Measurements from ENCODE around the gene KRT82.
"Not testable (repeated sequence)": the region's sequence is repeated elsewhere in the genome, so short reads cannot be mapped to it uniquely, and the experiment has no call there.

Gene KRT82

DNA sequence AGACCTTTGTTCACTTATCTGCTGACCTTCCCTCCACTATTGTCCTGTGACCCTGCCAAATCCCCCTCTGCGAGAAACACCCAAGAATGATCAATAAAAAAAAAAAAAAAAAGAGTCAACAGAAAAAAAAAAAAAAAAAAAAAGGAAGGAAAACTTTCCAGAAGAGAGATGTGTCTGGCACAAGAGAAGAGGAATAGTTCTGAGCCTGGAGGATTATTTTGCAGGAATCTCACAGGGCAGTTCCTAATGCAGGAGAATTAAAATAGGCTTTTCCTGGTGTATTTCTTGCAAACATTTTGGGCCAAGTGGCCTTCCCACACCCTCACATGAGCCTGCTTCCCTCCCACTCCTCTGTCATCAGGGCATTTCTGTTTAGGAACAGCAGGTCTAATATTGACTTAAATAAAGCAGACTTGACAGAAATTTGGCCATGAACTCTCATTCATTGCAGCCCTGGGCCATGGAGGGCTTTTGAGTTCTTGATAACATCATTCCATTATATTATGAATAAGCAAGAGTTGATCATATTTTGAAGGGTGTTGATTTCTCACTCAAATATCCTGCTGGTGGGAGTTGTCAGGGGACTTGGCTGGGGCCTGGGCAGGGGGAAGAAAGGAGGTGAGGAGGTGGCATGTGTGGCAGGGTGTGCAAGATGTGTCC lies 4.6 kb upstream of the KRT82 start:
- whole genome bisulfite sequencing (ENCODE audit: insufficient coverage, insufficient read length) = no CpG with 5 or more reads among the region's 1 CpG
- not testable (repeated sequence) for H3K9me3 ChIP-seq (ENCODE audit: control insufficient read depth, insufficient read depth, low read length); H3K27me3 ChIP-seq (ENCODE audit: control insufficient read depth, insufficient read depth, low read length); DNase-seq (ENCODE audit: low read depth, low spot score); H3K4me3 ChIP-seq (ENCODE audit: low read length); H3K27ac ChIP-seq (ENCODE audit: low read length); H3K4me1 ChIP-seq (ENCODE audit: control insufficient read depth, insufficient read depth, low read length); H3K36me3 ChIP-seq (ENCODE audit: control insufficient read depth, insufficient read depth, low read length)

DNA sequence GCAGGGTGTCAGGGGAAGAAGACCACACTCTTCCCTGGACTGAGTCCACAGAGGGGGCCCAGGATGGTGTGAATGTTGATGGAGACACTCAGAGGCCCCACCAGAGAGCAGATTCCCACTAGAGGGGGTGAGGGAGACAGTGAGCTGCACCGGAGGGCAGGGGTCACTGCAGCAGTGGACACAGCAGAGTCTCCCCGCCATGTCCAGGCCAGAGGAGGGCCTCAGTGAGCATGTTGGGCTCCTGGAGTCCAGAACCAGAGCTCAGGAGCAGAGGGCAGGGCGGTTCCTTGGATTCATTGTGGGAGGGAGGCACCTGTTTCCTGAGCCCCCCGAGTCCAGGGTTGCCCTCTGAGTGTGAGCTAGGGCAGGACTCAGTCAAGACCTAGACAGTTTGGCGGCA lies 1.8 kb upstream of the KRT82 start:
- H3K9me3 ChIP-seq (ENCODE audit: control insufficient read depth, insufficient read depth, low read length) = no peaks in the 10 kb centered on the region
- no CpG with 5 or more reads among the region's 5 CpGs for WGBS (ENCODE audit: insufficient coverage, insufficient read length)
- H3K27me3 ChIP-seq (ENCODE audit: control insufficient read depth, insufficient read depth, low read length) = no peaks in the 10 kb centered on the region
- DNase-seq (ENCODE audit: low read depth, low spot score) = no peak
- H3K4me1 ChIP-seq (ENCODE audit: control insufficient read depth, insufficient read depth, low read length) = peaks cover 1% of the 10 kb centered on the region; the same call in 1 of the 2 replicates
- no peaks in the 10 kb centered on the region for H3K36me3 ChIP-seq (ENCODE audit: control insufficient read depth, insufficient read depth, low read length)
- H3K27ac ChIP-seq (ENCODE audit: low read length) = no peak overlapping the region
- no peak overlapping the region for H3K4me3 ChIP-seq (ENCODE audit: low read length)

DNA sequence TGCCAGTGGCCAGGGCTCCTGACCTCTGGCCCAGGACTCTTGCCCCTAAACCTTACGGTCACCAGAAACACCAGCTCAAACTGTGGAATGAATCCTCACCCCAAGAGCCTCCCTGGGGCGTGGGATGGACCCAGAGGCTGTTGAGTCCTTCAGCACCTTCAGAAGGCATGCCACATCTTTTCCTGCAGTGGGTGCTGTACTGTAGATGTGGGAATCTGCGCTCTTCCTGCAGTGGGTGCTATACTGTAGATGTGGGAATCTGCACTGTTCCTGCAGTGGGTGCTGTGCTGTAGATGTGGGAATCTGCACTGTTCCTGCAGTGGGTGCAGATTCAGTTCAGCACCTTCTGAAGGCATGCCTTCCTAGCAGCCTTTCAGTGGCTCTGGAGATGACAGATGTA lies 1.2 kb downstream of the KRT82 start:
- Histone ChIP-seq H3K9me3 (ENCODE audit: control insufficient read depth, insufficient read depth, low read length) (no peaks in the 10 kb centered on the region), H3K27me3 (ENCODE audit: control insufficient read depth, insufficient read depth, low read length) (no peaks in the 10 kb centered on the region), H3K36me3 (ENCODE audit: control insufficient read depth, insufficient read depth, low read length) (no peaks in the 10 kb centered on the region), H3K4me1 (ENCODE audit: control insufficient read depth, insufficient read depth, low read length) (peaks cover 1% of the 10 kb centered on the region), H3K27ac (ENCODE audit: low read length) (no peak overlapping the region), H3K4me3 (ENCODE audit: low read length) (no peak overlapping the region)
- no peak for DNase-seq (ENCODE audit: low read depth, low spot score)
- WGBS (ENCODE audit: insufficient coverage, insufficient read length) = no CpG with 5 or more reads among the region's 3 CpGs

DNA sequence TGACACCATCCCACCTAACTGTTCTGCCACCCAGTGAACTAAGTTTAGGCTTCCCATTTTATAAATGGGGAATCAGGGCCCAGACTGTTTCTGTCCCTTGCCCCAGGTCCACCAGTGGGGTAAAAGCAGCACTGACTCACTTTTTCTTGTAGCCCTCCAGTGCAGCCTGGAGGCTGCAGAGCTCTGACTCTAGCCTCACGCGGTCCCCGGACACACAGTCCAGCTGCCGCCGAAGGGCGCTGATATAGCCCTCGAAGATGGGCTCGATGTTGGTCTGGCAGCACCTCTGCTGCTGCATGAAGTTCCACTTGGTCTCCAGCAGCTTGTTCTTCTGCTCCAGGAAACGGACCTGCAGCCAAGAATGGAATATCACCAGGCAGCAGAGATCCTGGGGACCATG lies 2.6 kb downstream of the KRT82 start:
- no peak overlapping the region for H3K4me3 ChIP-seq (ENCODE audit: low read length)
- no CpG with 5 or more reads among the region's 9 CpGs for WGBS (ENCODE audit: insufficient coverage, insufficient read length)
- H3K9me3 ChIP-seq (ENCODE audit: control insufficient read depth, insufficient read depth, low read length) = no peaks in the 10 kb centered on the region
- peaks cover 1% of the 10 kb centered on the region for H3K4me1 ChIP-seq (ENCODE audit: control insufficient read depth, insufficient read depth, low read length)
- DNase-seq (ENCODE audit: low read depth, low spot score) = no peak
- H3K36me3 ChIP-seq (ENCODE audit: control insufficient read depth, insufficient read depth, low read length) = no peaks in the 10 kb centered on the region
- H3K27ac ChIP-seq (ENCODE audit: low read length) = no peak overlapping the region
- H3K27me3 ChIP-seq (ENCODE audit: control insufficient read depth, insufficient read depth, low read length) = no peaks in the 10 kb centered on the region

DNA sequence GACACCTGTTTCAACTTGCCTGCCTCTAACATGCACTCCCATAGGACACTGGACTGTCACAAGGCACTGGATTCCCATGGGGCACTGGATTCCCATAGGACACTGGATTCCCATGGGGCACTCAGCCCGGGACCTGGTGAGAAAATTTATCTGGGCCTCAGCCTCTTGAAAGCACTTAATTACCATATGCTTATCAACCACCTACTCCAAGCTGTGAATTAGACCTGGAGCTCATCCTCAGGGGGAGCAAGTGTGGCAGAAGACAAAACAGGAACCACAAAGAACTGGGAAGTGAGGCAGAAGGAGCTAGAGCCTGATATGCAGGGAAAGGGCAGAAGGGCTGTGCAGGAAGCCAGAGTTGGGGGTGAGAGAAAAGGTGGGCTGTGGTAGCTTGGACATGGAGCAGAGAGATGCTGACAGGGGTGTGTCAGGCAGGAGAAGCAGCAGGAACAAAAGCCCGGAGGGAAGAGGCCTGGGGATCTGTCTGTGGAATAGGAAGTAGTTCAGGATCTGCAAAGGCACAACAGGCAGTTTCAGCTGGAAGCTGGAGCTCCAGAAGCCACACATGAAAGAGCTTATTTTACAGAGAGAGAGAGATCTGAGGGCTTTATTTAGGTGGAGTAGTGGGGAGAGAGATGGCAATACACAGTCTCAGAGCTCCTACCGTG lies 3.1 kb downstream of the KRT82 start:
- Histone ChIP-seq H3K27ac (ENCODE audit: low read length) (no peak overlapping the region), H3K4me3 (ENCODE audit: low read length) (no peak overlapping the region), H3K36me3 (ENCODE audit: control insufficient read depth, insufficient read depth, low read length) (no peaks in the 10 kb centered on the region), H3K4me1 (ENCODE audit: control insufficient read depth, insufficient read depth, low read length) (peaks cover 1% of the 10 kb centered on the region), H3K27me3 (ENCODE audit: control insufficient read depth, insufficient read depth, low read length) (no peaks in the 10 kb centered on the region), H3K9me3 (ENCODE audit: control insufficient read depth, insufficient read depth, low read length) (no peaks in the 10 kb centered on the region)
- WGBS (ENCODE audit: insufficient coverage, insufficient read length) = no CpG with 5 or more reads among the region's 3 CpGs
- DNase-seq (ENCODE audit: low read depth, low spot score) = no peak

DNA sequence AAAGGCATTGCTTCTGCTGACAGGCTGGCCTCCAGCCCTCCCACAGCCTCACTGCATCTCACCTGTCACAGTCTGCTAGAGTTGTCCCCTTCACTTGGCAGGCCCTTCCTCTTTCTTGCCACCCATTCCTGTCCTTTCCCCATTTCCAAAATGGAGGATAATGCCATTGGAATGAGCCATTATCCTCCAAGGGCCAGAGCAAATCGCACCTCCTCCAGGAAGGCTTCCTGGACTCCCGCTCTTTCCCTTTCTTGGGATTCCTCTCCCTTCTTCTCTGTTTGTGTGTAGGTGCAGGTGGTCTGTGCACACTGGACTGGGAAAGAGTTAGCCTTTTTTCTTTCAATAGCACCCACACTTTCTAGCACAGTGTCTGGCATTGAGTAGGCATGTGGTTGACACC lies 3.8 kb downstream of the KRT82 start:
- no peak overlapping the region for H3K4me3 ChIP-seq (ENCODE audit: low read length)
- no peaks in the 10 kb centered on the region for H3K27me3 ChIP-seq (ENCODE audit: control insufficient read depth, insufficient read depth, low read length)
- H3K4me1 ChIP-seq (ENCODE audit: control insufficient read depth, insufficient read depth, low read length) = peaks cover 1% of the 10 kb centered on the region
- no peak for DNase-seq (ENCODE audit: low read depth, low spot score)
- H3K9me3 ChIP-seq (ENCODE audit: control insufficient read depth, insufficient read depth, low read length) = no peaks in the 10 kb centered on the region
- no peak overlapping the region for H3K27ac ChIP-seq (ENCODE audit: low read length)
- WGBS (ENCODE audit: insufficient coverage, insufficient read length) = no CpG with 5 or more reads among the region's 2 CpGs
- no peaks in the 10 kb centered on the region for H3K36me3 ChIP-seq (ENCODE audit: control insufficient read depth, insufficient read depth, low read length)

DNA sequence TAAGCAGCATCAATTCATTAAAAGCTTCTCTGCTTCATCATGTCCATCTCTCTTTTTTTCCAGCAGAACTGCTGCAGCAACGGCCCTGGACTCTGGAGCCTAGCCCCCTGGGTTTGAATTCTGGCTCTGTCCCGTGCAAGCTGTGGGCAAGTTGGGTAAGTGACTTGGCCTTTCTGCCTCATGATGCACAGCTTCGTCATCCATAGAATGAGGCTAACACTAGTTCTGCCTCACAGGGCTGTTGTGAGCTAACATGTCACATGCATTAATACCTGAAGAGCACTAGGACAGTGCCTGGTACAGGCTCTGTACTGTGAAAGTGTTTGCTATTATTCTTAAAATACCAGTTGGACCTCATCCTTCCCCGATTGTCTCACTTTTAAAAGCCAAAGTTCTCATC lies 4.2 kb downstream of the KRT82 start:
- H3K27ac ChIP-seq (ENCODE audit: low read length) = no peak overlapping the region
- no peaks in the 10 kb centered on the region for H3K36me3 ChIP-seq (ENCODE audit: control insufficient read depth, insufficient read depth, low read length)
- no peaks in the 10 kb centered on the region for H3K27me3 ChIP-seq (ENCODE audit: control insufficient read depth, insufficient read depth, low read length)
- H3K9me3 ChIP-seq (ENCODE audit: control insufficient read depth, insufficient read depth, low read length) = no peaks in the 10 kb centered on the region
- H3K4me3 ChIP-seq (ENCODE audit: low read length) = no peak overlapping the region
- peaks cover 1% of the 10 kb centered on the region for H3K4me1 ChIP-seq (ENCODE audit: control insufficient read depth, insufficient read depth, low read length)
- no peak for DNase-seq (ENCODE audit: low read depth, low spot score)
- no CpG with 5 or more reads among the region's 4 CpGs for WGBS (ENCODE audit: insufficient coverage, insufficient read length)

DNA sequence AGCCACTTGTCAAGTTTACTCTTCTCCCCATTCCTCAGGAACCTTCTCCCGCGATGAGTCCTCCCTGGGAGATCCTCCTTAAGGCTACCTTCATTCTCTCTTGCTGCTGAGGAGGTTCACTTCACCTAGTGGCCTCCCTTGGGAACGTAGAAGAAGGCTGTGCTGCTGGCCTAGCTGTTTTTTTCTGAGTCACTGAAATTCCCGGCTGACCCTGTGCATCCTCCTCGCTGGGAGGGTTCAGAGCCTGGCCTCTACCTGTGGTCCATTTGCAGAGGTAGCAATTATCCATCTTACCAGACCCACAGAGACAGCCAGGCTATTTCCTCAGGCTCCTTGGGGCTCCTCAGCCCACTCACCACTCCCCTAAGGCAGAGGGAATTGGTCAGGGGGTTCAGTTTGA lies 4.6 kb downstream of the KRT82 start:
- Histone ChIP-seq H3K27ac (ENCODE audit: low read length) (no peak overlapping the region), H3K4me3 (ENCODE audit: low read length) (no peak overlapping the region), H3K4me1 (ENCODE audit: control insufficient read depth, insufficient read depth, low read length) (peaks cover 1% of the 10 kb centered on the region), H3K36me3 (ENCODE audit: control insufficient read depth, insufficient read depth, low read length) (no peaks in the 10 kb centered on the region), H3K27me3 (ENCODE audit: control insufficient read depth, insufficient read depth, low read length) (no peaks in the 10 kb centered on the region), H3K9me3 (ENCODE audit: control insufficient read depth, insufficient read depth, low read length) (no peaks in the 10 kb centered on the region)
- no peak for DNase-seq (ENCODE audit: low read depth, low spot score)
- WGBS (ENCODE audit: insufficient coverage, insufficient read length) = no CpG with 5 or more reads among the region's 5 CpGs

DNA sequence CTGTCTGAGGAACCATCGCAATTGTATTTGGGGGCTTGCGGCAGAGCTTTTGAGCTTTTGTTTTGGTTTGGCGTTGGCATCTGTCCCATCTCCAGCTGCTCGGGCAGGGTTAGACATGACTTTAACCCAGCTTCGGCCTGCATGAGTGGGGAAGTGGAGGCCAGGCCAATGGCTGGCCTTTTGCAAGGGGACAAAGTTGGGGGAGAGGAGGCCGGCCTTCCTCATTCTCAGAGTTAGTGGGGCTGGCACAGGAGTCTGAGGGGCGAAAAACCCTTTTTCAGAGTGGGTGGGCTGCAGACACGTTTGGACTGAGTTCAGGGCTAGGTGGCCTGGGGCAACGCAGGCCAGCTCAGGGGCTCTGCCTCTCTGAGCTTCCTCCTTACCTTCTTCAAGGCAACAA lies 5.2 kb downstream of the KRT82 start:
- DNase-seq (ENCODE audit: low read depth, low spot score) = no peak
- Histone ChIP-seq H3K4me3 (ENCODE audit: low read length) (no peak overlapping the region), H3K4me1 (ENCODE audit: control insufficient read depth, insufficient read depth, low read length) (peaks cover 1% of the 10 kb centered on the region), H3K36me3 (ENCODE audit: control insufficient read depth, insufficient read depth, low read length) (no peaks in the 10 kb centered on the region), H3K27ac (ENCODE audit: low read length) (no peak overlapping the region), H3K9me3 (ENCODE audit: control insufficient read depth, insufficient read depth, low read length) (no peaks in the 10 kb centered on the region), H3K27me3 (ENCODE audit: control insufficient read depth, insufficient read depth, low read length) (no peaks in the 10 kb centered on the region)
- WGBS (ENCODE audit: insufficient coverage, insufficient read length) = no CpG with 5 or more reads among the region's 9 CpGs

DNA sequence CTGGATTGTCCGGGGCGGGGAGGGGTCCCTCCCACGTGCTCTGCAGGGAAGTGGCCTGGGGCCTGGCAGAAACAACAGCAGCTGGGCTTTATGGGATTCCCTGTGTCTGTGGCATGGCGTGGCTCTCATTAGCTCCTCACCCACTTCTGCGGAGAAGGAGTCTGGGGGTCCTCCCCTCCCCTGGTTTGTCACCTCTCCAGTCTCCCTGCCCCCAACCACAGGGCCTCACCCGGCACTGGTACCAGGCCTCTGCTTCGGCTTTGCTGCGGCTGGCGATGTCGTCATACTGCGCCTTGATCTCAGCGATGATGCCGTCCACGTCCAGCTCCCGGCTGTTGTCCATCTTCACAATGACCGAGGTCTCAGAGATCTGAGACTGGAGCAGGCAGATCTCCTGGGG lies 6.4 kb downstream of the KRT82 start:
- no peak overlapping the region for H3K27ac ChIP-seq (ENCODE audit: low read length)
- WGBS (ENCODE audit: insufficient coverage, insufficient read length) = no CpG with 5 or more reads among the region's 16 CpGs
- DNase-seq (ENCODE audit: low read depth, low spot score) = no peak
- no peaks in the 10 kb centered on the region for H3K36me3 ChIP-seq (ENCODE audit: control insufficient read depth, insufficient read depth, low read length)
- H3K4me3 ChIP-seq (ENCODE audit: low read length) = no peak overlapping the region
- H3K9me3 ChIP-seq (ENCODE audit: control insufficient read depth, insufficient read depth, low read length) = no peaks in the 10 kb centered on the region
- H3K27me3 ChIP-seq (ENCODE audit: control insufficient read depth, insufficient read depth, low read length) = no peaks in the 10 kb centered on the region
- peaks cover 1% of the 10 kb centered on the region for H3K4me1 ChIP-seq (ENCODE audit: control insufficient read depth, insufficient read depth, low read length)

DNA sequence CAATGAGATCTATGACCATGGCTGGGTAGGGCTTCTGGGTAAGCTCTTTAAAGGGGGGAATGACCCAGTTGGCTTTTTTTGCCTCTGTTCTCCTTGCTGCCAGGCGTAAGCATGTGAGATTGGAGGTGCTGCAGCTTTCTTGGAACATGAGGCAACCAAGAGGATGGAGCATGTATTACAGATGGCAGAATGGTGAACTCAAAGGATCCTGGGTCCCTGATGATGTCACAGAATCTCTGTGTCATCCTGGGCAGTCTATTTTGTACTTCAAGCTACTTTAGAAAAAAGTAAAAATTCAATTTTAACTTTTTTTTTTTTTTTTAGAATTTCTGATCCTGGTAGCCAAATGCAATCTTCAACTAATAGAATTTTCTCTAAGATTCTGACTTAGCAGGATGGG lies 8.0 kb downstream of the KRT82 start:
- Histone ChIP-seq H3K9me3 (ENCODE audit: control insufficient read depth, insufficient read depth, low read length) (no peaks in the 10 kb centered on the region), H3K4me3 (ENCODE audit: low read length) (no peak overlapping the region), H3K27me3 (ENCODE audit: control insufficient read depth, insufficient read depth, low read length) (no peaks in the 10 kb centered on the region), H3K27ac (ENCODE audit: low read length) (no peak overlapping the region), H3K36me3 (ENCODE audit: control insufficient read depth, insufficient read depth, low read length) (no peaks in the 10 kb centered on the region), H3K4me1 (ENCODE audit: control insufficient read depth, insufficient read depth, low read length) (peaks cover 1% of the 10 kb centered on the region)
- no CpG with 5 or more reads among the region's 1 CpG for WGBS (ENCODE audit: insufficient coverage, insufficient read length)
- DNase-seq (ENCODE audit: low read depth, low spot score) = no peak
